ENCODE results near the gene ITPR2.
A peak's percentile ranks its signal among the peaks of the same experiment; 100 is the strongest.

The ITPR2 gene

GRCh38 chr12:26513363-26514043, 319.5 kb downstream of the ITPR2 start:
- DNase-seq (ENCODE audit: low spot score) = no peak

GRCh38 chr12:26512213-26512612, 320.8 kb downstream of the ITPR2 start:
- no peak for DNase-seq (ENCODE audit: low spot score)

- no peak for DNase-seq (ENCODE audit: low spot score)
These were observed 322.7 kb downstream of the ITPR2 start for GRCh38 chr12:26510354-26510674.

- no peak for DNase-seq (ENCODE audit: low spot score)
These were observed 325.4 kb downstream of the ITPR2 start for GRCh38 chr12:26507613-26508012.

- DNase-seq (ENCODE audit: low spot score) = no peak
These were observed 332.9 kb downstream of the ITPR2 start for GRCh38 chr12:26499979-26500640.

GRCh38 chr12:26496170-26496569, 336.8 kb downstream of the ITPR2 start:
- no peak for DNase-seq (ENCODE audit: low spot score)

GRCh38 chr12:26493656-26494055, 339.3 kb downstream of the ITPR2 start:
- no peak for DNase-seq (ENCODE audit: low spot score)

GRCh38 chr12:26492406-26492805, 340.6 kb downstream of the ITPR2 start:
- DNase-seq (ENCODE audit: low spot score) = no peak

- DNase-seq (ENCODE audit: low spot score) = no peak
These were observed 343.1 kb downstream of the ITPR2 start for GRCh38 chr12:26489908-26490307.

- DNase-seq (ENCODE audit: low spot score) = no peak
These were observed 344.6 kb downstream of the ITPR2 start for GRCh38 chr12:26488351-26488750.

- no peak for DNase-seq (ENCODE audit: low spot score)
These were observed 359.7 kb downstream of the ITPR2 start for GRCh38 chr12:26473291-26473690.

GRCh38 chr12:26471560-26471959, 361.4 kb downstream of the ITPR2 start:
- peak; percentile 15 for DNase-seq (ENCODE audit: low spot score)

- no peak for DNase-seq (ENCODE audit: low spot score)
These were observed 363.4 kb downstream of the ITPR2 start for GRCh38 chr12:26469421-26470180.

GRCh38 chr12:26467351-26467750, 365.6 kb downstream of the ITPR2 start:
- DNase-seq (ENCODE audit: low spot score) = no peak

GRCh38 chr12:26466726-26467125, 366.3 kb downstream of the ITPR2 start:
- DNase-seq (ENCODE audit: low spot score) = no peak

GRCh38 chr12:26465419-26466097, 367.4 kb downstream of the ITPR2 start:
- DNase-seq (ENCODE audit: low spot score) = no peak

- no peak for DNase-seq (ENCODE audit: low spot score)
These were observed 371.2 kb downstream of the ITPR2 start for GRCh38 chr12:26461776-26462175.

- DNase-seq (ENCODE audit: low spot score) = no peak
These were observed 372.6 kb downstream of the ITPR2 start for GRCh38 chr12:26460361-26460760.

- no peak for DNase-seq (ENCODE audit: low spot score)
These were observed 376.9 kb downstream of the ITPR2 start for GRCh38 chr12:26455936-26456574.

GRCh38 chr12:26453246-26453645, 379.7 kb downstream of the ITPR2 start:
- no peak for DNase-seq (ENCODE audit: low spot score)

- DNase-seq (ENCODE audit: low spot score) = no peak
These were observed 380.5 kb downstream of the ITPR2 start for GRCh38 chr12:26452511-26452910.

- no peak for DNase-seq (ENCODE audit: low spot score)
These were observed 381.2 kb downstream of the ITPR2 start for GRCh38 chr12:26451763-26452162.
